Neuronal stem cell (in vitro differentiated cells): ENCODE measurements around the gene DTNB.

Experiments used
- DNase-seq: peaks from one replicate; pipeline ENCODE4 v3.0.0-alpha.2; 2013; ENCODE audit warnings: low spot score
- H2AFZ ChIP-seq: one replicate; pipeline ENCODE4 v1.6.1; 2013; ENCODE audit warnings: mild to moderate bottlenecking, low read length, inconsistent platforms
- H2AK5ac ChIP-seq: 2 replicates; pipeline ENCODE4 v1.6.1; 2013; ENCODE audit warnings: low read depth, mild to moderate bottlenecking, inconsistent platforms, low read length, moderate library complexity, mixed read lengths
- H2BK120ac ChIP-seq: 2 replicates; pipeline ENCODE4 v1.6.1; 2013; ENCODE audit warnings: low read depth, mild to moderate bottlenecking, inconsistent platforms, low read length, moderate library complexity, mixed read lengths
- H2BK12ac ChIP-seq: one replicate; pipeline ENCODE4 v1.6.1; 2013; ENCODE audit warnings: low read length, inconsistent platforms
- H2BK15ac ChIP-seq: 2 replicates; pipeline ENCODE4 v1.6.1; 2013; ENCODE audit warnings: mild to moderate bottlenecking, low read length, inconsistent platforms, mixed read lengths
- H2BK5ac ChIP-seq: one replicate; pipeline ENCODE4 v1.6.1; 2013; ENCODE audit warnings: inconsistent platforms, mild to moderate bottlenecking, low read length, moderate library complexity
- H3K14ac ChIP-seq: one replicate; pipeline ENCODE4 v1.6.1; 2013; ENCODE audit warnings: low read length, inconsistent platforms
- H3K18ac ChIP-seq: 2 replicates; pipeline ENCODE4 v1.6.1; 2013; ENCODE audit warnings: low read length, inconsistent platforms
- H3K23ac ChIP-seq: 2 replicates; pipeline ENCODE4 v1.6.1; 2013; ENCODE audit warnings: low read depth, mild to moderate bottlenecking, mixed read lengths, low read length, inconsistent platforms; ENCODE audit not compliant: poor library complexity
- H3K27ac ChIP-seq: replicated peaks from 3 replicates; pipeline ENCODE4 v1.5.1; 2013; ENCODE audit warnings: low read length, inconsistent platforms
- H3K27me3 ChIP-seq, 3 experiments: 2 replicates each; pipeline ENCODE4 v1.6.1; 2013; ENCODE audit warnings: low read length in 3 of 3, mild to moderate bottlenecking in 2 of 3, inconsistent platforms in 1 of 3, low read depth in 1 of 3, mixed read lengths in 1 of 3, moderate library complexity in 1 of 3; ENCODE audit not compliant: control insufficient read depth in 3 of 3, insufficient read depth in 3 of 3
- H3K36me3 ChIP-seq, 2 donors: replicated peaks in 1 of 2; 2 replicates each; pipeline ENCODE4 v1.6.1; 2013; ENCODE audit warnings: low read length in 2 of 2; ENCODE audit not compliant: control insufficient read depth in 2 of 2, insufficient read depth in 2 of 2
- H3K4ac ChIP-seq: 2 replicates; pipeline ENCODE4 v1.6.1; 2013; ENCODE audit warnings: inconsistent platforms, mild to moderate bottlenecking, low read length, moderate library complexity
- H3K4me1 ChIP-seq, 2 donors: 1 replicate in 1 of 2; 2 replicates in 1 of 2; pipeline ENCODE4 v1.6.1; 2013; ENCODE audit warnings: low read length in 2 of 2, low read depth in 1 of 2; ENCODE audit not compliant: control insufficient read depth in 2 of 2, insufficient read depth in 1 of 2
- H3K4me2 ChIP-seq: one replicate; pipeline ENCODE4 v1.6.1; 2013; ENCODE audit warnings: mild to moderate bottlenecking, low read length, inconsistent platforms; ENCODE audit not compliant: insufficient read depth, poor library complexity, severe bottlenecking
- H3K4me3 ChIP-seq, 2 donors: 2 replicates each; pipeline ENCODE4 v1.5.1; 2013; ENCODE audit warnings: low read length in 2 of 2, mild to moderate bottlenecking in 2 of 2, inconsistent platforms in 1 of 2, moderate library complexity in 1 of 2
- H3K79me1 ChIP-seq: one replicate; pipeline ENCODE4 v1.6.1; 2013; ENCODE audit warnings: low read depth, mild to moderate bottlenecking, inconsistent platforms, low read length, moderate library complexity
- H3K9ac ChIP-seq: one replicate; pipeline ENCODE4 v1.6.1; 2013; ENCODE audit warnings: mild to moderate bottlenecking, low read depth, low read length, inconsistent platforms; ENCODE audit not compliant: poor library complexity
- H3K9me3 ChIP-seq, 2 donors: replicated peaks in 1 of 2; 2 replicates each; pipeline versions ENCODE3 to v1.6.1; 2013; ENCODE audit warnings: low read length in 2 of 2, mild to moderate bottlenecking in 2 of 2, inconsistent platforms in 1 of 2, low read depth in 1 of 2, mixed read lengths in 1 of 2, moderate library complexity in 1 of 2; ENCODE audit not compliant: control insufficient read depth in 2 of 2, insufficient read depth in 1 of 2
- H4K8ac ChIP-seq: one replicate; pipeline ENCODE4 v1.6.1; 2013; ENCODE audit warnings: low read depth, mild to moderate bottlenecking, inconsistent platforms, low read length, moderate library complexity
- H4K91ac ChIP-seq: one replicate; pipeline ENCODE4 v1.6.1; 2013; ENCODE audit warnings: low read length, low read depth, mild to moderate bottlenecking, inconsistent platforms; ENCODE audit not compliant: poor library complexity
- WGBS, 2 donors: extraction: QIAGEN DNeasy Blood & Tissue Kit; methylation state at CpG; one replicate each; pipeline ENCODE4 v1.1.7; 2013; ENCODE audit warnings: missing lambda C conversion rate in 2 of 2, mixed read lengths in 1 of 2; ENCODE audit not compliant: insufficient read length in 2 of 2, insufficient replicate concordance in 1 of 2; ENCODE audit errors: extremely low coverage in 2 of 2; 5-methylcytosine and 5-hydroxymethylcytosine counted together

Gene DTNB

GRCh38 chr2:25505182-25505581, 168.2 kb downstream of the DTNB start:
- WGBS, 2 donors: no CpG with 5 or more reads among the region's 3 CpGs
- H3K27ac ChIP-seq: no peak overlapping the region
- H3K4me3 ChIP-seq: no peak overlapping the region
- no peak overlapping the region for H3K9ac ChIP-seq
- no peak overlapping the region for H2AFZ ChIP-seq
- no peaks in the 10 kb centered on the region for H3K79me1 ChIP-seq
- no peak overlapping the region for H3K4ac ChIP-seq
- H2AK5ac ChIP-seq: no peak overlapping the region
- no peak overlapping the region for H4K8ac ChIP-seq
- H3K27me3 ChIP-seq: no peaks in the 10 kb centered on the region
- H3K4me2 ChIP-seq: no peak overlapping the region
- no peak for DNase-seq
- H2BK5ac ChIP-seq: no peak overlapping the region
- H3K4me1 ChIP-seq: no peaks in the 10 kb centered on the region
- H2BK12ac ChIP-seq: no peak overlapping the region
- H3K36me3 ChIP-seq: no peaks in the 10 kb centered on the region
- no peak overlapping the region for H4K91ac ChIP-seq
- no peak overlapping the region for H2BK15ac ChIP-seq
- H3K9me3 ChIP-seq: no peaks in the 10 kb centered on the region
- no peak overlapping the region for H3K14ac ChIP-seq
- no peak overlapping the region for H3K18ac ChIP-seq
- H2BK120ac ChIP-seq: no peak overlapping the region
- H3K23ac ChIP-seq: no peak overlapping the region

GRCh38 chr2:25504266-25504665, 169.1 kb downstream of the DTNB start:
- WGBS, 2 donors: no CpG with 5 or more reads among the region's 2 CpGs
- no peak overlapping the region for H4K8ac ChIP-seq
- no peaks in the 10 kb centered on the region for H3K9me3 ChIP-seq
- no peak overlapping the region for H3K9ac ChIP-seq
- DNase-seq: no peak
- no peak overlapping the region for H3K14ac ChIP-seq
- no peak overlapping the region for H3K4me2 ChIP-seq
- no peak overlapping the region for H2AK5ac ChIP-seq
- no peaks in the 10 kb centered on the region for H3K36me3 ChIP-seq
- no peak overlapping the region for H3K18ac ChIP-seq
- no peak overlapping the region for H2BK5ac ChIP-seq
- no peak overlapping the region for H3K23ac ChIP-seq
- H3K4me1 ChIP-seq: no peaks in the 10 kb centered on the region
- no peak overlapping the region for H2BK12ac ChIP-seq
- H2AFZ ChIP-seq: no peak overlapping the region
- H3K27me3 ChIP-seq: no peaks in the 10 kb centered on the region
- no peak overlapping the region for H2BK120ac ChIP-seq
- H3K4ac ChIP-seq: no peak overlapping the region
- no peak overlapping the region for H3K4me3 ChIP-seq
- no peaks in the 10 kb centered on the region for H3K79me1 ChIP-seq
- H3K27ac ChIP-seq: no peak overlapping the region
- no peak overlapping the region for H4K91ac ChIP-seq
- H2BK15ac ChIP-seq: no peak overlapping the region

- Histone ChIP-seq H3K4me2 (no peak overlapping the region), H2BK5ac (no peak overlapping the region), H3K27me3 (no peaks in the 10 kb centered on the region), H4K91ac (no peak overlapping the region), H2AK5ac (no peak overlapping the region), H3K4ac (no peak overlapping the region), H3K9ac (no peak overlapping the region), H3K27ac (no peak overlapping the region), H3K79me1 (no peaks in the 10 kb centered on the region), H2AFZ (no peak overlapping the region), H2BK120ac (no peak overlapping the region), H3K9me3 (no peaks in the 10 kb centered on the region), H3K4me1 (peaks cover 0 to 1% of the 10 kb centered on the region in 2 donors), H3K18ac (no peak overlapping the region), H3K23ac (no peak overlapping the region), H3K4me3 (no peak overlapping the region), H3K14ac (no peak overlapping the region), H2BK15ac (no peak overlapping the region), H2BK12ac (no peak overlapping the region), H3K36me3 (no peaks in the 10 kb centered on the region), H4K8ac (no peak overlapping the region)
- no CpG with 5 or more reads among the region's 3 CpGs for WGBS, 2 donors
- no peak for DNase-seq
Measured at GRCh38 chr2:25499157-25499556, 174.2 kb downstream of the DTNB start.

- Histone ChIP-seq H2AFZ (no peak overlapping the region), H2BK15ac (no peak overlapping the region)
Measured at GRCh38 chr2:25497918-25498407, 175.4 kb downstream of the DTNB start.

More at GRCh38 chr2:25497918-25498407, 175.4 kb downstream of the DTNB start:
- Histone ChIP-seq H3K4me1 (peaks cover 0 to 1% of the 10 kb centered on the region in 2 donors), H3K36me3 (no peaks in the 10 kb centered on the region), H2BK12ac (no peak overlapping the region), H4K91ac (no peak overlapping the region), H3K4ac (no peak overlapping the region), H3K14ac (no peak overlapping the region), H2BK120ac (no peak overlapping the region), H3K27me3 (no peaks in the 10 kb centered on the region), H3K4me2 (no peak overlapping the region), H2BK5ac (no peak overlapping the region), H3K9me3 (no peaks in the 10 kb centered on the region), H4K8ac (no peak overlapping the region), H3K79me1 (no peaks in the 10 kb centered on the region), H2AK5ac (no peak overlapping the region), H3K18ac (no peak overlapping the region), H3K27ac (no peak overlapping the region), H3K4me3 (no peak overlapping the region), H3K9ac (no peak overlapping the region), H3K23ac (no peak overlapping the region)
- DNase-seq: no peak
- WGBS, 2 donors: 100% methylated on average over 1 of the region's 2 CpGs; no CpG with 5 or more reads in 1 of the 2 donors
